ENCODE results near the gene TRABD2B. TPM values are rescaled to one million over a fixed set of nuclear protein-coding genes. Genes with fewer than 3 reads are reported as not detected.

Gene TRABD2B
- total RNA-seq, 1 experiment from 2014 or later = 0.36 TPM

- H3K36me3 Mint-ChIP-seq (ENCODE audit: insufficient read depth, unreplicated experiment) = no peaks in the 10 kb centered on the region
- no peaks in the 10 kb centered on the region for H3K9me3 Mint-ChIP-seq (ENCODE audit: unreplicated experiment)
- no TSS peak for BruUV-seq (replicated peaks)
- TF ChIP-seq CTCF (IDR thresholded peaks at IDR 0.05; ENCODE audit: insufficient read depth in 1 of 2, low read depth in 1 of 2, low read length in 1 of 2, severe bottlenecking in 1 of 2, unreplicated experiment in 1 of 2) = no peak
- peaks cover 6% of the 10 kb centered on the region for H3K4me1 Mint-ChIP-seq (ENCODE audit: low read depth, unreplicated experiment)
- Histone ChIP-seq H3K4me3 (ENCODE audit: low read depth, low read length) (no peak overlapping the region), H3K36me3 (ENCODE audit: control insufficient read depth, insufficient read depth, low read length) (no peaks in the 10 kb centered on the region), H3K9me3 (no peaks in the 10 kb centered on the region), H3K4me1 (peaks cover 3% of the 10 kb centered on the region; the same call in 1 of the 2 replicates), H3K27me3 (replicated peaks; ENCODE audit: control insufficient read depth, insufficient read depth, low read length) (no peaks in the 10 kb centered on the region)
- ChIA-PET POLR2A (no interaction called here), CTCF (no interaction called here)
- DNase-seq = no peak
- no peak overlapping the region for H3K27ac Mint-ChIP-seq (ENCODE audit: unreplicated experiment)
- intact Hi-C loops (cut with micrococcal nuclease; ENCODE audit: unreplicated experiment) = no loop called here
- no peak overlapping the region for H3K4me3 Mint-ChIP-seq (ENCODE audit: unreplicated experiment)
- no peaks in the 10 kb centered on the region for H3K27me3 Mint-ChIP-seq (ENCODE audit: insufficient read depth, unreplicated experiment)
Measured at GRCh38 chr1:47876587-47876963, 120.6 kb downstream of the TRABD2B start.

DNA sequence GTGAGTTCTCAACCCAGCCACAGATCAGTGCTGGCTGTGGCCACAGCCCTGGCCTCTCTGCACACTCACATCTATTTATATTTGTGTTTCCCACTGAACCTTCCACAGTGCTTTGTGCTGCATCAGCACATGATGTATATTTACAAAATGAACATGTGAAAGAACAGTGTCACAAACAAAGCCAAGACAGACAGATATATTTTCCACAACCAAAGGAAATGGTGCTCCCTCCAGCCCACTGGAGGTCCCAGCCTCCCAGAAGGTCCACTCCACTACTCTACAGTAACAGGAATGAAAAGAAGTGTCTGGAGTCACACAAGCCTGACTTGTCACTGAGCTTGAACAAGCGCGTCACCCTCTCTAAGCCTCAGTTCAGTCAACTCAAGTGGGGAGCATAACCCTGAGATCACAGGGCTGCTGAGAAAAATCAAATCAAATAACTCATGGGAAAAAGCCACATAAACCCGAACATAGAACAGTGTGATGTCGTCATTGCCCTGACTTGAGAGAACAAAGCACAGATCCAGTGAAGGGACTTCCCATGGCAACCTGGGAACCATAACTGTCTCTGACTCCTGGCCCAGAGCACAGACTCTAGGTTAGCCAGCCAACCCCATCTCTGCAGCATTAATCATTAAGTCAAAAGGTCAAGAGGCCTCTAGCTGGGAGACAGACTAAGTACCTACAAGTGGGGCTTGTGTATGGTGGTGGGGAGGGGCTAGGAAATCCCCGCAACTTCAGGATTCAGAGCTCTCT lies 121.2 kb downstream of the TRABD2B start:
- BruUV-seq (replicated peaks) = no TSS peak
- H3K4me1 Mint-ChIP-seq (ENCODE audit: low read depth, unreplicated experiment) = peaks cover 6% of the 10 kb centered on the region

DNA sequence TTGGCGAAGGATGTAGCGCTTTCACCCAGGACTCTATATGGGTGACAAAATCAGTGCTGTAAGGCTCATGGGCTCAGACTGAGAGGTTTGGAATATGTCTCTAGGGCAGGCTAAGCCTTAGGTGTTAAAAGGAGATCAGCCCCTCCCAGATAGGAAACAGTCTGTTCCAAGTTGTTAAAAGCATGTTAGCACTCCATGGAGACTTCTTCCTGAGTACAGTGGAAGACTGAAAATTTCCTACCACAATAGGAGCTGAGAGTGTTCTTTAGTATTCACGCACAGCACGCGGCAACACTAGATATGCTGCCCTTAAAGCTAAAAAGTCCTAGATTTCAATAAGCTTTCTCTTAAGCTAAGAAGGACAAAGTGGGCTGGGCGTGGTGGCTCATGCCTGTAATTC lies 122.1 kb downstream of the TRABD2B start:
- H3K36me3 ChIP-seq (ENCODE audit: control insufficient read depth, insufficient read depth, low read length) = no peaks in the 10 kb centered on the region
- H3K27me3 ChIP-seq (replicated peaks; ENCODE audit: control insufficient read depth, insufficient read depth, low read length) = no peaks in the 10 kb centered on the region
- H3K4me1 ChIP-seq = peaks cover 3% of the 10 kb centered on the region; the same call in 1 of the 2 replicates
- no peak overlapping the region for H3K4me3 ChIP-seq (ENCODE audit: low read depth, low read length)
- ChIA-PET CTCF (no interaction called here), POLR2A (no interaction called here)
- BruUV-seq (replicated peaks) = no TSS peak
- no peak overlapping the region for H3K27ac Mint-ChIP-seq (ENCODE audit: unreplicated experiment)
- H3K9me3 Mint-ChIP-seq (ENCODE audit: unreplicated experiment) = no peaks in the 10 kb centered on the region
- no peaks in the 10 kb centered on the region for H3K27me3 Mint-ChIP-seq (ENCODE audit: insufficient read depth, unreplicated experiment)
- no peak for DNase-seq
- intact Hi-C loops (cut with micrococcal nuclease; ENCODE audit: unreplicated experiment) = no loop called here
- TF ChIP-seq CTCF (IDR thresholded peaks at IDR 0.05; ENCODE audit: insufficient read depth in 1 of 2, low read depth in 1 of 2, low read length in 1 of 2, severe bottlenecking in 1 of 2, unreplicated experiment in 1 of 2) = no peak
- no peaks in the 10 kb centered on the region for H3K36me3 Mint-ChIP-seq (ENCODE audit: insufficient read depth, unreplicated experiment)
- H3K4me1 Mint-ChIP-seq (ENCODE audit: low read depth, unreplicated experiment) = peaks cover 6% of the 10 kb centered on the region
- no peaks in the 10 kb centered on the region for H3K9me3 ChIP-seq
- no peak overlapping the region for H3K4me3 Mint-ChIP-seq (ENCODE audit: unreplicated experiment)

More for the DNA sequence above, 121.2 kb downstream of the TRABD2B start:
- no peak overlapping the region for H3K4me3 ChIP-seq (ENCODE audit: low read depth, low read length)
- ChIA-PET POLR2A (no interaction called here), CTCF (no interaction called here)
- no peak for DNase-seq
- intact Hi-C loops (cut with micrococcal nuclease; ENCODE audit: unreplicated experiment) = no loop called here
- peaks cover 3% of the 10 kb centered on the region; the same call in 1 of the 2 replicates for H3K4me1 ChIP-seq
- no peak overlapping the region for H3K4me3 Mint-ChIP-seq (ENCODE audit: unreplicated experiment)
- no peaks in the 10 kb centered on the region for H3K36me3 Mint-ChIP-seq (ENCODE audit: insufficient read depth, unreplicated experiment)
- H3K36me3 ChIP-seq (ENCODE audit: control insufficient read depth, insufficient read depth, low read length) = no peaks in the 10 kb centered on the region
- H3K27me3 Mint-ChIP-seq (ENCODE audit: insufficient read depth, unreplicated experiment) = no peaks in the 10 kb centered on the region
- no peaks in the 10 kb centered on the region for H3K9me3 ChIP-seq
- H3K27me3 ChIP-seq (replicated peaks; ENCODE audit: control insufficient read depth, insufficient read depth, low read length) = no peaks in the 10 kb centered on the region
- H3K9me3 Mint-ChIP-seq (ENCODE audit: unreplicated experiment) = no peaks in the 10 kb centered on the region
- H3K27ac Mint-ChIP-seq (ENCODE audit: unreplicated experiment) = no peak overlapping the region
- no peak for TF ChIP-seq CTCF (IDR thresholded peaks at IDR 0.05; ENCODE audit: insufficient read depth in 1 of 2, low read depth in 1 of 2, low read length in 1 of 2, severe bottlenecking in 1 of 2, unreplicated experiment in 1 of 2)
